Astrocyte (in vitro differentiated cells and primary cell): Measurements from ENCODE around the gene RIMBP2. TPM values are rescaled to one million over a fixed set of nuclear protein-coding genes. Genes with fewer than 3 reads are reported as not detected.

Source experiments
- DNase-seq: peaks from one replicate; pipeline ENCODE4 v3.0.0-alpha.2; 2010; ENCODE audit warnings: low read depth
- FAIRE-seq: peaks from 2 replicates; lab custom pipeline; 2011; peaks lifted over from hg19 to GRCh38; lab: Jason Lieb, UNC
- H2AFZ ChIP-seq: 2 replicates; pipeline ENCODE4 v1.6.0; 2012; ENCODE audit warnings: low read depth, low read length, inconsistent platforms
- H3K27ac ChIP-seq: 2 replicates; pipeline ENCODE4 v1.5.1; 2011; ENCODE audit warnings: low read depth, low read length, inconsistent platforms
- H3K27me3 ChIP-seq: 2 replicates; pipeline ENCODE4 v1.6.0; 2011; ENCODE audit warnings: low read length, inconsistent platforms; ENCODE audit not compliant: insufficient read depth
- H3K36me3 ChIP-seq: 2 replicates; pipeline ENCODE4 v1.5.1; 2011; ENCODE audit warnings: low read length, inconsistent platforms; ENCODE audit not compliant: insufficient read depth
- H3K4me1 ChIP-seq: 2 replicates; pipeline ENCODE4 v1.5.1; 2011; ENCODE audit warnings: low read length, inconsistent platforms; ENCODE audit not compliant: insufficient read depth
- H3K4me2 ChIP-seq: 2 replicates; pipeline ENCODE4 v1.6.0; 2012; ENCODE audit warnings: low read length, inconsistent platforms
- H3K4me3 ChIP-seq: 2 replicates; pipeline ENCODE4 v1.5.1; 2011; ENCODE audit warnings: low read depth, mild to moderate bottlenecking, low read length, inconsistent platforms; ENCODE audit not compliant: insufficient read depth
- H3K79me2 ChIP-seq: 2 replicates; pipeline ENCODE4 v1.6.0; 2012; ENCODE audit warnings: mild to moderate bottlenecking, low read length, inconsistent platforms; ENCODE audit not compliant: insufficient read depth
- H3K9ac ChIP-seq: 2 replicates; pipeline ENCODE4 v1.6.0; 2012; ENCODE audit warnings: mild to moderate bottlenecking, low read length, inconsistent platforms
- H3K9me3 ChIP-seq: 2 replicates; pipeline ENCODE4 v1.5.1; 2012; ENCODE audit warnings: low read depth, mild to moderate bottlenecking, low read length, inconsistent platforms; ENCODE audit not compliant: insufficient read depth
- H4K20me1 ChIP-seq: 2 replicates; pipeline ENCODE4 v1.6.0; 2012; ENCODE audit warnings: low read length, inconsistent platforms; ENCODE audit not compliant: insufficient read depth
- H3K27ac Mint-ChIP-seq: one replicate; pipeline ENCODE4 v1.8.0; 2021; ENCODE audit warnings: mild to moderate bottlenecking, mixed read lengths; ENCODE audit not compliant: unreplicated experiment
- H3K27me3 Mint-ChIP-seq: one replicate; pipeline ENCODE4 v1.8.0; 2021; ENCODE audit warnings: low read depth, mixed read lengths; ENCODE audit not compliant: unreplicated experiment
- H3K36me3 Mint-ChIP-seq: one replicate; pipeline ENCODE4 v1.8.0; 2021; ENCODE audit warnings: low read depth, mixed read lengths; ENCODE audit not compliant: unreplicated experiment
- H3K4me1 Mint-ChIP-seq: one replicate; pipeline ENCODE4 v1.8.0; 2021; ENCODE audit warnings: low read depth, mixed read lengths; ENCODE audit not compliant: unreplicated experiment
- H3K4me3 Mint-ChIP-seq: one replicate; pipeline ENCODE4 v1.8.0; 2021; ENCODE audit warnings: mild to moderate bottlenecking, moderate library complexity, mixed read lengths; ENCODE audit not compliant: unreplicated experiment
- H3K9me3 Mint-ChIP-seq: one replicate; pipeline ENCODE4 v1.8.0; 2021; ENCODE audit warnings: mild to moderate bottlenecking, mixed read lengths; ENCODE audit not compliant: unreplicated experiment
- CTCF ChIP-seq: IDR thresholded peaks from 2 replicates; pipeline ENCODE4 v1.5.1; 2011; ENCODE audit warnings: low read depth, mild to moderate bottlenecking, inconsistent platforms, low read length, moderate library complexity; ENCODE audit not compliant: insufficient read depth
- EZH2 ChIP-seq: IDR thresholded peaks from 2 replicates; pipeline ENCODE4 v1.6.1; 2012; ENCODE audit warnings: mild to moderate bottlenecking, low read length, inconsistent platforms; ENCODE audit not compliant: insufficient read depth
- total RNA-seq: library from RNA; stranded (reverse); gene quantifications from 2 replicates; pipeline ENCODE4 v1.2.1, GENCODE V29; 2021

RIMBP2 gene
- total RNA-seq, 1 donor from 2014 or later: 2.2 TPM

GRCh38 chr12:130592641-130593040, 123.5 kb downstream of the RIMBP2 start:
- no peaks in the 10 kb centered on the region for H3K27me3 ChIP-seq
- H3K9me3 ChIP-seq: peaks cover 5% of the 10 kb centered on the region
- no peak overlapping the region for H3K4me2 ChIP-seq
- no peaks in the 10 kb centered on the region for H3K27me3 Mint-ChIP-seq
- no peak overlapping the region for H3K4me3 Mint-ChIP-seq
- H3K36me3 ChIP-seq: no peaks in the 10 kb centered on the region
- no peak overlapping the region for H3K9ac ChIP-seq
- H3K4me3 ChIP-seq: no peak overlapping the region
- DNase-seq: no peak
- no peak for FAIRE-seq
- H3K27ac Mint-ChIP-seq: no peak overlapping the region
- peaks cover 1% of the 10 kb centered on the region for H3K36me3 Mint-ChIP-seq
- H2AFZ ChIP-seq: no peak overlapping the region
- TF ChIP-seq CTCF (no peak), EZH2 (no peak)
- H3K9me3 Mint-ChIP-seq: peaks cover 5% of the 10 kb centered on the region
- H3K27ac ChIP-seq: no peak overlapping the region
- H3K79me2 ChIP-seq: no peaks in the 10 kb centered on the region
- H3K4me1 Mint-ChIP-seq: no peaks in the 10 kb centered on the region
- H4K20me1 ChIP-seq: no peaks in the 10 kb centered on the region
- no peaks in the 10 kb centered on the region for H3K4me1 ChIP-seq

- no peaks in the 10 kb centered on the region for H3K4me1 Mint-ChIP-seq
- no peaks in the 10 kb centered on the region for H3K27me3 Mint-ChIP-seq
- H3K27ac Mint-ChIP-seq: peak overlapping the region; percentile 58
- peaks cover 1% of the 10 kb centered on the region for H3K36me3 Mint-ChIP-seq
- Histone ChIP-seq H3K9me3 (peaks cover 5% of the 10 kb centered on the region), H2AFZ (no peak overlapping the region), H3K4me2 (no peak overlapping the region), H3K4me3 (no peak overlapping the region), H3K79me2 (no peaks in the 10 kb centered on the region), H3K36me3 (no peaks in the 10 kb centered on the region), H3K27me3 (no peaks in the 10 kb centered on the region), H3K9ac (no peak overlapping the region), H3K27ac (no peak overlapping the region), H4K20me1 (no peaks in the 10 kb centered on the region), H3K4me1 (no peaks in the 10 kb centered on the region)
- no peak for FAIRE-seq
- peaks cover 5% of the 10 kb centered on the region for H3K9me3 Mint-ChIP-seq
- no peak overlapping the region for H3K4me3 Mint-ChIP-seq
- no peak for TF ChIP-seq EZH2
- TF ChIP-seq CTCF: no peak
- DNase-seq: no peak
Observed at GRCh38 chr12:130591736-130592135, 124.4 kb downstream of the RIMBP2 start.

GRCh38 chr12:130590685-130591084, 125.4 kb downstream of the RIMBP2 start:
- H3K27me3 ChIP-seq: no peaks in the 10 kb centered on the region
- Mint-ChIP-seq H3K36me3 (peaks cover 1% of the 10 kb centered on the region), H3K4me1 (no peaks in the 10 kb centered on the region), H3K4me3 (no peak overlapping the region), H3K9me3 (peaks cover 9% of the 10 kb centered on the region), H3K27me3 (no peaks in the 10 kb centered on the region), H3K27ac (no peak overlapping the region)
- DNase-seq (no peak), FAIRE-seq (no peak)
- H3K79me2 ChIP-seq: no peaks in the 10 kb centered on the region
- no peaks in the 10 kb centered on the region for H3K36me3 ChIP-seq
- no peak overlapping the region for H3K4me2 ChIP-seq
- peaks cover 5% of the 10 kb centered on the region for H3K9me3 ChIP-seq
- H4K20me1 ChIP-seq: no peaks in the 10 kb centered on the region
- H2AFZ ChIP-seq: no peak overlapping the region
- no peak overlapping the region for H3K4me3 ChIP-seq
- H3K4me1 ChIP-seq: no peaks in the 10 kb centered on the region
- no peak overlapping the region for H3K27ac ChIP-seq
- no peak overlapping the region for H3K9ac ChIP-seq
- TF ChIP-seq CTCF (no peak), EZH2 (no peak)
